Astrocyte of the cerebellum (primary cell): Measurements from ENCODE around the gene CLDN1.
A peak's percentile ranks its signal among the peaks of the same experiment; 100 is the strongest.
"Not testable (repeated sequence)": the region's sequence is repeated elsewhere in the genome, so short reads cannot be mapped to it uniquely, and the experiment has no call there.

Experiments used
- DNase-seq: peaks from one replicate; pipeline ENCODE4 v3.0.0-alpha.2; 2011; ENCODE audit warnings: low read depth
- H3K4me3 ChIP-seq: 2 replicates; pipeline ENCODE4 v1.5.1; 2011; ENCODE audit warnings: mild to moderate bottlenecking, low read depth, low read length, moderate library complexity
- in situ Hi-C: cut with HindIII; loops from 2 replicates; pipeline ENCODE4 v1.10.0; 2017; ENCODE audit warnings: low sequenced_read_pairs
- TF ChIP-seq, protein P1 (sequence below): IDR thresholded peaks from 2 replicates; pipeline ENCODE4 v1.5.1; 2012; ENCODE audit warnings: low read length, low read depth, moderate library complexity, mild to moderate bottlenecking; ENCODE audit errors: missing control alignments

The CLDN1 gene

GRCh38 chr3:190279690-190280089 is 42.6 kb downstream of the CLDN1 start:
- in situ Hi-C loops, result no loop called here

DNA sequence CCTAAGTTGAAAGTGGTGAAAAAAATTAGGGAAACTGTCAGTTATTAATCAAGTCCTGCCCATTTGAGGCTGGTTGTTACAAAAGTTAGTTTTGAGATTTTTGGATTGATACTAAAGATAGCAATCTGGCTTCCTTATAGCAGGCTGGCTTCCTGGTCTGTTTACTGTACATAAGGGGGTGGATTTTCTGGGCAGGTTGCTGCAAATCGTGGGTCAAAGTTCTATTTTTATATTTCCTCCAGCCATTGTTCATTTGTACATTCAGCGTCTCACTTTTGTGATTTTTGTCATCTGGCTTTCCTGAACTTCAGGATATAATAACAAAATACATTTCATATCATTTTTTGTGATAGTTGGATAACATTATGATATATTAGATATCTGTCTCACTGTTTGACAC is 49.5 kb downstream of the CLDN1 start:
- no peak for DNase-seq
- H3K4me3 ChIP-seq, result no peak overlapping the region
- TF ChIP-seq, protein P1, sequence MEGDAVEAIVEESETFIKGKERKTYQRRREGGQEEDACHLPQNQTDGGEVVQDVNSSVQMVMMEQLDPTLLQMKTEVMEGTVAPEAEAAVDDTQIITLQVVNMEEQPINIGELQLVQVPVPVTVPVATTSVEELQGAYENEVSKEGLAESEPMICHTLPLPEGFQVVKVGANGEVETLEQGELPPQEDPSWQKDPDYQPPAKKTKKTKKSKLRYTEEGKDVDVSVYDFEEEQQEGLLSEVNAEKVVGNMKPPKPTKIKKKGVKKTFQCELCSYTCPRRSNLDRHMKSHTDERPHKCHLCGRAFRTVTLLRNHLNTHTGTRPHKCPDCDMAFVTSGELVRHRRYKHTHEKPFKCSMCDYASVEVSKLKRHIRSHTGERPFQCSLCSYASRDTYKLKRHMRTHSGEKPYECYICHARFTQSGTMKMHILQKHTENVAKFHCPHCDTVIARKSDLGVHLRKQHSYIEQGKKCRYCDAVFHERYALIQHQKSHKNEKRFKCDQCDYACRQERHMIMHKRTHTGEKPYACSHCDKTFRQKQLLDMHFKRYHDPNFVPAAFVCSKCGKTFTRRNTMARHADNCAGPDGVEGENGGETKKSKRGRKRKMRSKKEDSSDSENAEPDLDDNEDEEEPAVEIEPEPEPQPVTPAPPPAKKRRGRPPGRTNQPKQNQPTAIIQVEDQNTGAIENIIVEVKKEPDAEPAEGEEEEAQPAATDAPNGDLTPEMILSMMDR, result no peak
- in situ Hi-C loops, result no loop called here

More at GRCh38 chr3:190279690-190280089, 42.6 kb downstream of the CLDN1 start:
- no peak for DNase-seq
- TF ChIP-seq, protein P1, result no peak
- H3K4me3 ChIP-seq, result no peak overlapping the region

DNA sequence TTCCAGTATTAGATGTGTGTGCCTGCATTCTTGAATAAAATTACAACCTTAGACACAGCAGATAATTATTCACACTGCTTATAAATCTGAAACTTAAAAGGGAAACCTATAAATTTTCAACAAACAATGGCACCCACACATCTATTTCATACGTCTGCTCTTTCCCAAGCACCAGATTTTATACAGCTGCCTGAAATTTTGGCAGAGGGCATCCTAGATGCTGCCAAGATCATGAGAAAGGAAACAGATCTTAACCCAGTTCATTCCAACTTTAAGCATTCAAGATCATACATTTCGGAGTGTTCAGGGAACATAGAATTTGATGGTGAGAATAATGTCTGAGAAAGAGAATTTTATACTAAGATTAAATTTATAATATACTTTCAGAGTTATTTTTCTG is 53.1 kb downstream of the CLDN1 start:
- DNase-seq, result no peak
- no peak overlapping the region for H3K4me3 ChIP-seq
- in situ Hi-C loops, result no loop called here
- TF ChIP-seq, protein P1, result no peak

- H3K4me3 ChIP-seq, DNase-seq, in situ Hi-C loops: not testable (repeated sequence)
These were observed 54.8 kb downstream of the CLDN1 start for GRCh38 chr3:190267464-190267863.

DNA sequence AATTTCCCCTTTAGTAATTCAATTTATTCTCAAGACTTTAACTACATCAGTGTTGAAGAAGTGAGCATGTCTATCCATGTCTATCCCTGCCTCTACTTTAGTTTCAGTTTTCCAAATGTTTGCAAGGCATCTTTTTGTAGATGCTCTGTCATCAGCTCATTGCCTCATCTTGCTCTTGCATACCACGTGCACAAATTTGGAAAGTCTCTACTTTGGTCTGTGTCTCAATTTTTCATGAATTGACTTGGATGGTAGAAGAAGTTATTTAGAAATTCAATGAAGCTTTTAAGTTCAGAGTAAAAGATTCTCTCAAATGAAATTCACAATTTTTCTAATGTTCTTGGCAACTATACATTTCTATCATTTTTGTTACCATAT is 55.3 kb downstream of the CLDN1 start:
- in situ Hi-C loops, result no loop called here
- H3K4me3 ChIP-seq, result no peak overlapping the region
- TF ChIP-seq, protein P1, result no peak
- no peak for DNase-seq

- TF ChIP-seq, protein P1, result no peak
- DNase-seq, result no peak
- in situ Hi-C loops, result no loop called here
- no peak overlapping the region for H3K4me3 ChIP-seq
These were observed 55.9 kb downstream of the CLDN1 start for GRCh38 chr3:190266265-190266912.

GRCh38 chr3:190265796-190266195 is 56.5 kb downstream of the CLDN1 start:
- in situ Hi-C loops, result no loop called here
- no peak overlapping the region for H3K4me3 ChIP-seq
- TF ChIP-seq, protein P1, result no peak
- DNase-seq, result peak; percentile 41
